ENCODE data around the gene RIMS4. TPM values are rescaled to one million over a fixed set of nuclear protein-coding genes. Genes with fewer than 3 reads are reported as not detected.

Gene RIMS4
- total RNA-seq, 1 donor from 2014 or later, result 5.3 TPM

DNA sequence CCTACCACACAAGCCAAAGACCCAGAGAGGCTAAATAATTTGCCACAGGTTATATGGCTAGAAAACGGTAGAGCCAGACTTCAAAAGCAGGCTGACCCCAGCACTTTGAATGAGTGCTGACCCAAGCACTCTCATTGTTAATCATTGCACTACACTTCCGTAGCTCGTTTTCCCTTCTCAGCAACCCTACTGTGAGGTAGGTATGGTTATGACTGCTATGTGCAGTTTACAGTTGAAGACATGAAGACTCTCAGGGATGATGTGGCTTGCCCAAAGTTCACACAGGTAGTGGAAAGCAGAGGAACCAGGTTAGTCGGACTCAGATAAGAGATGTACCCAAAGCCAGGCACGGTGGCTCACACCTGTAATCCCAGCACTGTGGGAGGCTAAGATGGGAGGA, 33.5 kb upstream of the RIMS4 start:
- no peaks in the 10 kb centered on the region for H4K20me1 ChIP-seq (ENCODE audit: low read depth)
- no peak overlapping the region for H3K4me3 Mint-ChIP-seq
- no peak for DNase-seq (ENCODE audit: low spot score)

DNA sequence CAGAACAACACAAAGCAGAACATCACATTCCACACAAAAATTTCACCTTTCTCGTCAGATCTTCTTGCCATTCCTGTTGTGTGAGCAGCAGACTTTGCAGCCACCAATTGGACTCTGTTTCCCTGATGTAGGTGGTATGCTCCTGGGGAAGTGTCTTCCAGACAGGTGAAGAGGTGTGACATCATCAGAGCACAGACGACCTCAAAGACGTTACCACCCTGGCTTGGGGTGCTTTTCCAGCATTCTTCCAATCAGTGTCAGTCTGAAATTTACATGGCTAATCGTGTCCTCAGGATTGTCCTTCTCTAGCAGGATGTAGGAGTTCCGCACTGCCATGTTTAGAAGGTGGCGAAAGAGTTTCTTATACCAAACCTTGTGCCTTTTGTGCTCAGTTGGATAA, 31.6 kb upstream of the RIMS4 start:
- H3K36me3 Mint-ChIP-seq, result no peaks in the 10 kb centered on the region
- Histone ChIP-seq H3K27me3 (no peaks in the 10 kb centered on the region), H2AFZ (replicated peaks) (no peak overlapping the region), H3K27ac (no peak overlapping the region), H3K4me1 (no peaks in the 10 kb centered on the region), H3K4me3 (no peak overlapping the region), H3K79me2 (ENCODE audit: low read depth) (no peaks in the 10 kb centered on the region), H4K20me1 (ENCODE audit: low read depth) (no peaks in the 10 kb centered on the region), H3F3A (ENCODE audit: low read depth) (no peaks in the 10 kb centered on the region), H3K36me3 (no peaks in the 10 kb centered on the region), H3K9me3 (ENCODE audit: low read depth) (no peaks in the 10 kb centered on the region), H3K9ac (no peak overlapping the region), H3K4me2 (no peak overlapping the region)
- no peak overlapping the region for H3K4me3 Mint-ChIP-seq
- H3K4me1 Mint-ChIP-seq, result no peaks in the 10 kb centered on the region
- no peak for DNase-seq (ENCODE audit: low spot score)
- TF ChIP-seq EZH2 (IDR thresholded peaks at IDR 0.05) (no peak), EZH2phosphoT487 (IDR thresholded peaks at IDR 0.05) (no peak)
- TF ChIP-seq, protein P1, sequence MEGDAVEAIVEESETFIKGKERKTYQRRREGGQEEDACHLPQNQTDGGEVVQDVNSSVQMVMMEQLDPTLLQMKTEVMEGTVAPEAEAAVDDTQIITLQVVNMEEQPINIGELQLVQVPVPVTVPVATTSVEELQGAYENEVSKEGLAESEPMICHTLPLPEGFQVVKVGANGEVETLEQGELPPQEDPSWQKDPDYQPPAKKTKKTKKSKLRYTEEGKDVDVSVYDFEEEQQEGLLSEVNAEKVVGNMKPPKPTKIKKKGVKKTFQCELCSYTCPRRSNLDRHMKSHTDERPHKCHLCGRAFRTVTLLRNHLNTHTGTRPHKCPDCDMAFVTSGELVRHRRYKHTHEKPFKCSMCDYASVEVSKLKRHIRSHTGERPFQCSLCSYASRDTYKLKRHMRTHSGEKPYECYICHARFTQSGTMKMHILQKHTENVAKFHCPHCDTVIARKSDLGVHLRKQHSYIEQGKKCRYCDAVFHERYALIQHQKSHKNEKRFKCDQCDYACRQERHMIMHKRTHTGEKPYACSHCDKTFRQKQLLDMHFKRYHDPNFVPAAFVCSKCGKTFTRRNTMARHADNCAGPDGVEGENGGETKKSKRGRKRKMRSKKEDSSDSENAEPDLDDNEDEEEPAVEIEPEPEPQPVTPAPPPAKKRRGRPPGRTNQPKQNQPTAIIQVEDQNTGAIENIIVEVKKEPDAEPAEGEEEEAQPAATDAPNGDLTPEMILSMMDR (IDR thresholded peaks at IDR 0.05), result no peak
- peaks cover 13% of the 10 kb centered on the region for H3K27me3 Mint-ChIP-seq (ENCODE audit: insufficient read depth, low read depth)
- H3K9me3 Mint-ChIP-seq, result peaks cover 3% of the 10 kb centered on the region
- no peak overlapping the region for H3K27ac Mint-ChIP-seq

More for the DNA sequence above, 33.5 kb upstream of the RIMS4 start:
- Mint-ChIP-seq H3K4me1 (no peaks in the 10 kb centered on the region), H3K27ac (no peak overlapping the region), H3K27me3 (ENCODE audit: insufficient read depth, low read depth) (peaks cover 13% of the 10 kb centered on the region), H3K36me3 (no peaks in the 10 kb centered on the region), H3K9me3 (peaks cover 3% of the 10 kb centered on the region)
- Histone ChIP-seq H3K4me1 (no peaks in the 10 kb centered on the region), H3K4me3 (no peak overlapping the region), H3K9me3 (ENCODE audit: low read depth) (no peaks in the 10 kb centered on the region), H2AFZ (replicated peaks) (no peak overlapping the region), H3K27ac (no peak overlapping the region), H3K27me3 (no peaks in the 10 kb centered on the region), H3K9ac (no peak overlapping the region), H3F3A (ENCODE audit: low read depth) (no peaks in the 10 kb centered on the region), H3K79me2 (ENCODE audit: low read depth) (no peaks in the 10 kb centered on the region), H3K36me3 (no peaks in the 10 kb centered on the region), H3K4me2 (no peak overlapping the region)
- TF ChIP-seq, protein P1 (IDR thresholded peaks at IDR 0.05), result no peak
- TF ChIP-seq EZH2 (IDR thresholded peaks at IDR 0.05) (no peak), EZH2phosphoT487 (IDR thresholded peaks at IDR 0.05) (no peak)

DNA sequence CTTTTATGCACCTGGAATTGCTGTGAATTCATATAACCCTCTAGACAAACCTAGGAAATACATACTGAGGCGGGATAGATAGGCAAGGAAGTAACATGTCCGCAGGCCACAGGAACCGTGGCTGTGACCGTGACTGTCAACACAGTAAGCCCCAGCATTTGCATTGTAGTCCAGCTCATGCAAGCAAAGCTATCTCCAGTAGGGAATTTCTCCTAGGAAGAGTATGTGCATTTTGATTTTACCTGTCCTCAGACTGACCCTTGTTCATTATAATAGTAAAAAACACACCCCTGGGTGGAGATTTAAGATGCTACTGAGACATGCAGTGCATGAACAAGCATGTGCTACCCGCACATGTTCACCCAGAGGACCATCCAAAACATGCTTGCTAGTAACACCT, 30.5 kb upstream of the RIMS4 start:
- H2AFZ ChIP-seq (replicated peaks), result no peak overlapping the region
- Mint-ChIP-seq H3K9me3 (peaks cover 3% of the 10 kb centered on the region), H3K4me3 (no peak overlapping the region), H3K4me1 (no peaks in the 10 kb centered on the region), H3K36me3 (no peaks in the 10 kb centered on the region), H3K27ac (no peak overlapping the region), H3K27me3 (ENCODE audit: insufficient read depth, low read depth) (peaks cover 13% of the 10 kb centered on the region)
- TF ChIP-seq, protein P1 (IDR thresholded peaks at IDR 0.05), result no peak
- no peaks in the 10 kb centered on the region for H3K27me3 ChIP-seq
- H3K9ac ChIP-seq, result no peak overlapping the region
- no peak overlapping the region for H3K4me2 ChIP-seq
- DNase-seq (ENCODE audit: low spot score), result no peak
- no peak overlapping the region for H3K27ac ChIP-seq
- H3K79me2 ChIP-seq (ENCODE audit: low read depth), result no peaks in the 10 kb centered on the region
- no peaks in the 10 kb centered on the region for H3F3A ChIP-seq (ENCODE audit: low read depth)
- H3K36me3 ChIP-seq, result no peaks in the 10 kb centered on the region
- no peak overlapping the region for H3K4me3 ChIP-seq
- no peaks in the 10 kb centered on the region for H3K4me1 ChIP-seq
- H3K9me3 ChIP-seq (ENCODE audit: low read depth), result no peaks in the 10 kb centered on the region
- H4K20me1 ChIP-seq (ENCODE audit: low read depth), result no peaks in the 10 kb centered on the region

DNA sequence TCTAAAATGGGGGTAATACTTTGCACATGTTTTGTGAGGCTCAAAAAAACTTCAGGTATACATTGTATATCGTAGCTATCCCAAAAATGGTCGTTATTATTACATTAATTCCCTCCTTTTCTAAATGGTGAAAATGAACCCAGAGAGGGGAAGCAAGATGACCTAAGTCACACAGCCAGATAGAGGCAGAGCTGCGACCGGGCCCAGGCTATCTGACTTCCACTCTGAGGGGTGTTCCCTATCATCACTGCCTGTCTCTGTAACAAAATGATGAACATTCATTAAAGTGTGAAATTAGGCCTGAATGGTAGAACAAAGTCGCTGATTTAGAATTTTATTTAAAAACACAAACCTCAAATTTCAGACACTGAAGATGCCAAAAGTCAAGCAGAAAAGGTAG, 29.1 kb upstream of the RIMS4 start:
- no peak overlapping the region for H3K4me3 Mint-ChIP-seq
- no peaks in the 10 kb centered on the region for H3K9me3 ChIP-seq (ENCODE audit: low read depth)

More for the DNA sequence above, 29.1 kb upstream of the RIMS4 start:
- Mint-ChIP-seq H3K36me3 (no peaks in the 10 kb centered on the region), H3K9me3 (peaks cover 3% of the 10 kb centered on the region), H3K27me3 (ENCODE audit: insufficient read depth, low read depth) (peaks cover 13% of the 10 kb centered on the region), H3K4me1 (no peaks in the 10 kb centered on the region), H3K27ac (no peak overlapping the region)
- H3K4me3 ChIP-seq, result no peak overlapping the region
- no peaks in the 10 kb centered on the region for H3F3A ChIP-seq (ENCODE audit: low read depth)
- no peak overlapping the region for H3K27ac ChIP-seq
- no peak overlapping the region for H3K4me2 ChIP-seq
- no peaks in the 10 kb centered on the region for H3K4me1 ChIP-seq
- no peaks in the 10 kb centered on the region for H4K20me1 ChIP-seq (ENCODE audit: low read depth)
- H3K9ac ChIP-seq, result no peak overlapping the region
- H3K36me3 ChIP-seq, result no peaks in the 10 kb centered on the region
- no peaks in the 10 kb centered on the region for H3K27me3 ChIP-seq
- H3K79me2 ChIP-seq (ENCODE audit: low read depth), result no peaks in the 10 kb centered on the region
- no peak for DNase-seq (ENCODE audit: low spot score)
- TF ChIP-seq, protein P1 (IDR thresholded peaks at IDR 0.05), result no peak
- no peak for TF ChIP-seq EZH2 (IDR thresholded peaks at IDR 0.05)
- no peak for TF ChIP-seq EZH2phosphoT487 (IDR thresholded peaks at IDR 0.05)
- H2AFZ ChIP-seq (replicated peaks), result no peak overlapping the region

Data from neural progenitor cell (in vitro differentiated cells).